Measurements from ENCODE around the gene CLIC3.

Gene CLIC3

DNA sequence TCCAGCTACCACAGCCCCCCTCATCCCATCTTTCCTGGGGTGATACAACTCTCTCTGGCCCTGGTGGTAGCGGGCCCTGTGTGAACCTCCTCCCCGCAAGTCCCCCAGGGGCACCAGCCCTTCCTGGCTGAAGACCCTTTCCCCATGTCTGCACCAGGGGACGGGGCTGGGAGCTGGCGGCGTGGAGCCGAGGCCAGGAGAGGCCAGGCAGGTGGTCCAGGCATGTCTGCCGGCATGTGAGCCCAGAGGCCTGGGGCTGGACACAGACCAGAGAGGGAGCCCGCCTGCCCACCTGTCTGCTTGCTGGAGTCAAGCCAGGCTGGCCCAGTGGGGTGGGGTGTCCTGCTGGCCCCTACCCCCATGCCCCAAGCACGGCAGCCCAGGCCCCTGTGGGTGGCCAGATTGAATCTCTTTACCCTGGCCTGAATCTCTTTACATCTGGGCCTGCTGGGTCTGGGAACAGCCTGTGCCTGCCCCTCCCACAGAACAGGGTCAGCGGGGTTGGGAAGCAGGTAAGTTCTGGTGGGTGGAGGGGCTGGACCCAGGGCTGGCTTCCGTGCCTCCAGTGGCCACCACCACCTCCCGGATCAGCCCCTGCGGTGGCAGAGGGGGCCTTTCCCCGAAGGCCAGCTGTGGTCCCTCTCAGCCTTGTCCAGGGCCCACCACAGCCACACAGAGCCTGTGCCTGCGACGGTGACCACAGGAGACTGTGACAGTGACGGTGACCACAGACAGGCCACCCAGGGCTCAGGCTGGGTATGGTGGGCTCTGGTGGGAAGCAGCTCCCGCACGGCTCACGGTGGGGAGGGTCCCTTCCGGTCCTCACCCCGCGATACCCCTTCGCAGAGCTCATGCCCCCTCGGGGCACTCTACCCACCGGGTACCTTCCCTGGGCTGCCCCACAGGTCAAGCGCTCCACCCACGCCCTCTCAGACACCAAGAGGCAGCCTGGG, 37.2 kb downstream of the CLIC3 start:
- no peaks in the 10 kb centered on the region for H3K27me3 Mint-ChIP-seq (ENCODE audit: low read depth)
- H3K4me1 Mint-ChIP-seq (ENCODE audit: low read depth), result peaks cover 8% of the 10 kb centered on the region
- no peak overlapping the region for H3K27ac Mint-ChIP-seq
- DNase-seq (ENCODE audit: low spot score), result no peak
- H3K36me3 Mint-ChIP-seq (ENCODE audit: low read depth), result no peaks in the 10 kb centered on the region
- peaks cover 9% of the 10 kb centered on the region for H3K9me3 Mint-ChIP-seq
- no peak overlapping the region for H3K4me3 Mint-ChIP-seq

DNA sequence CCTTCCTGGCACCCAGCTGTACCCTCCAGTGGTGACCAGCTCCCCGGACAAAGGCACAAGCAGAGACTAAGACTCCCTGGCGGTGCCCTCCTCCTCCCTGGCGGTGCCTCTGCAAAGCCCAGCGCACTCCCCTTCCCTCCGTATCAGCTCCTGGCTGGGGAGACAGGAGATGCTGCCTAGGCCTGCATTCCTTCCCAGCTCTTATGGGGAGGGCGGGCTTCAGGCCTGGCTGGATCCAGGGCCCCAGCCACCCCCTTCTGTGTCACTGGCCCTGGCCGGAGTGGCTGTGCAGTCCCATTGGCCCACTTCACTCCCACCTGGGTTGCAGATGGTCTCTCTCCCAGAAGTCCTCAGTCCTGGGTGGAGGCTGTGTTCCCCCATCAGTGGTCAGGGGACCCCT, 37.9 kb downstream of the CLIC3 start:
- H3K36me3 Mint-ChIP-seq (ENCODE audit: low read depth), result no peaks in the 10 kb centered on the region
- no peak overlapping the region for H3K4me3 Mint-ChIP-seq
- H3K27me3 Mint-ChIP-seq (ENCODE audit: low read depth), result no peaks in the 10 kb centered on the region
- H3K27ac Mint-ChIP-seq, result no peak overlapping the region
- DNase-seq (ENCODE audit: low spot score), result no peak
- H3K9me3 Mint-ChIP-seq, result peaks cover 9% of the 10 kb centered on the region
- peaks cover 8% of the 10 kb centered on the region for H3K4me1 Mint-ChIP-seq (ENCODE audit: low read depth)

- Mint-ChIP-seq H3K36me3 (ENCODE audit: low read depth) (no peaks in the 10 kb centered on the region), H3K27me3 (ENCODE audit: low read depth) (no peaks in the 10 kb centered on the region), H3K9me3 (peaks cover 9% of the 10 kb centered on the region), H3K27ac (no peak overlapping the region), H3K4me1 (ENCODE audit: low read depth) (peaks cover 7% of the 10 kb centered on the region), H3K4me3 (no peak overlapping the region)
- no peak for DNase-seq (ENCODE audit: low spot score)
Observed at GRCh38 chr9:136957901-136958300, 38.5 kb downstream of the CLIC3 start.

DNA sequence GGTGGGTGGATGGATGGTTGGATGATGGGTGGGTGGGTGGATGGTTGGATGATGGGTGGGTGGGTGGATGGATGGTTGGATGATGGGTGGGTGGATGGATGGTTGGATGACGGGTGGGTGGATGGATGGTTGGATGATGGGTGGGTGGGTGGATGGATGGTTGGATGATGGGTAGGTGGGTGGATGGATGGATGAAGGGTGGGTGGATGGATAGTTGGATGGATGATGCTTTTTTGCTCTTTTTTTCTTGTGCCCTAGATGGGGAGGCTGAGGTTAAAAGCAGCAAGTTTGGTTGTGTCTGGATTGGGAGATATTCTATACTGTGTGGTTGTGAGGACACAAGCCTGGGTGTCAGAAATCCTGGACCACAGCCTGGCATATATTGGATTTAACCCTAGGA, 38.9 kb downstream of the CLIC3 start:
- no peak overlapping the region for H3K27ac Mint-ChIP-seq
- H3K36me3 Mint-ChIP-seq (ENCODE audit: low read depth), result no peaks in the 10 kb centered on the region
- no peak overlapping the region for H3K4me3 Mint-ChIP-seq
- peaks cover 5% of the 10 kb centered on the region for H3K4me1 Mint-ChIP-seq (ENCODE audit: low read depth)
- no peaks in the 10 kb centered on the region for H3K27me3 Mint-ChIP-seq (ENCODE audit: low read depth)
- H3K9me3 Mint-ChIP-seq, result peaks cover 9% of the 10 kb centered on the region
- DNase-seq (ENCODE audit: low spot score), result no peak

DNA sequence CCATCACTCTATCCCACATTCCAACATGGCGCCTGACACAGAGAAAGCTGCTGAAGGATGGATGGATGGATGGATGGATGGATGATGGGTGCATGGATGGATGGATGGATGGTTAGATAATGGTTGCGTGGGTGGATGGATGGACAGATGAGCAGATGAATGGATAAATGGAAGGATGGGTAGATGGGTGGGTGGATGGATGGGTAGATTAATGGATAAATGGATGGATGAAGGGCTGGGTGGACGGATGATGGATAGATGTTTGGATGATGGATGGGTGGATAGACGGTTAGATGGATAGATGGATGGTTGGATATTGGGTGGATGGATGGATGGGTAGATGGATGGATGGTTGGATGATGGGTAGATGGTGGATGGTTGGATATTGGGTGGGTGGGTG, 39.8 kb downstream of the CLIC3 start:
- peaks cover 9% of the 10 kb centered on the region for H3K9me3 Mint-ChIP-seq

GRCh38 chr9:136955943-136956335, 40.4 kb downstream of the CLIC3 start:
- no peak overlapping the region for H3K27ac Mint-ChIP-seq
- peaks cover 2% of the 10 kb centered on the region for H3K4me1 Mint-ChIP-seq (ENCODE audit: low read depth)
- H3K4me3 Mint-ChIP-seq, result no peak overlapping the region
- no peak for DNase-seq (ENCODE audit: low spot score)
- peaks cover 9% of the 10 kb centered on the region for H3K9me3 Mint-ChIP-seq
- H3K36me3 Mint-ChIP-seq (ENCODE audit: low read depth), result no peaks in the 10 kb centered on the region
- no peaks in the 10 kb centered on the region for H3K27me3 Mint-ChIP-seq (ENCODE audit: low read depth)

More for the DNA sequence above, 39.8 kb downstream of the CLIC3 start:
- Mint-ChIP-seq H3K4me3 (no peak overlapping the region), H3K4me1 (ENCODE audit: low read depth) (peaks cover 2% of the 10 kb centered on the region), H3K27ac (no peak overlapping the region), H3K27me3 (ENCODE audit: low read depth) (no peaks in the 10 kb centered on the region), H3K36me3 (ENCODE audit: low read depth) (no peaks in the 10 kb centered on the region)
- DNase-seq (ENCODE audit: low spot score), result no peak

GRCh38 chr9:136955202-136955942, 41.0 kb downstream of the CLIC3 start:
- no peaks in the 10 kb centered on the region for H3K36me3 Mint-ChIP-seq (ENCODE audit: low read depth)

GRCh38 chr9:136954270-136955083, 41.9 kb downstream of the CLIC3 start:
- Mint-ChIP-seq H3K9me3 (peaks cover 9% of the 10 kb centered on the region), H3K4me3 (no peak overlapping the region), H3K4me1 (ENCODE audit: low read depth) (no peaks in the 10 kb centered on the region), H3K27me3 (ENCODE audit: low read depth) (no peaks in the 10 kb centered on the region), H3K27ac (no peak overlapping the region), H3K36me3 (ENCODE audit: low read depth) (no peaks in the 10 kb centered on the region)
- DNase-seq (ENCODE audit: low spot score), result no peak

More at GRCh38 chr9:136955202-136955942, 41.0 kb downstream of the CLIC3 start:
- H3K9me3 Mint-ChIP-seq, result peaks cover 9% of the 10 kb centered on the region
- no peak overlapping the region for H3K27ac Mint-ChIP-seq
- no peak overlapping the region for H3K4me3 Mint-ChIP-seq
- H3K27me3 Mint-ChIP-seq (ENCODE audit: low read depth), result no peaks in the 10 kb centered on the region
- peaks cover 2% of the 10 kb centered on the region for H3K4me1 Mint-ChIP-seq (ENCODE audit: low read depth)
- no peak for DNase-seq (ENCODE audit: low spot score)

DNA sequence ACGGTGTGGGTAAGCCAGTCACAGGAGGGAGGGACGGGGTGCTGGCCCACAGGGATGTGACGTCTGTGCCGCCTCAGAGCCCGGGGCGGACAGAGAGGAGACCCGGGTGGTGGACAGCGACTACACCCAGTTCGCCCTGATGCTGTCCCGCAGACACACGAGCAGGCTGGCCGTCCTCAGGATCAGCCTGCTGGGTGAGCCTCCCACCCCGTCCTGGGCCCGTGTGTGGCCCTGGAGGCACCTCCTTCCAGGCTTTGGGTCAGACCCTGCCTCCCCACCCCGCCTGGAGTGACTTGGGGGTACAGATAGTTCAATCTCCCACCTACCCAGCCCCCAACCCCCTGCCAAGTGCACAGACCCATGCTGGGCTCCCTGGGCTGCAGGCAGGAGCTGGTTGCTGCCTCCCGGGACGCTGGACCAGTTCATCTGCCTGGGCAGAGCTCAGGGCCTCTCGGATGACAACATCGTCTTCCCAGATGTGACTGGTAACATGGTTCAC, 42.5 kb downstream of the CLIC3 start:
- no peak overlapping the region for H3K4me3 Mint-ChIP-seq
- DNase-seq (ENCODE audit: low spot score), result no peak
- no peaks in the 10 kb centered on the region for H3K27me3 Mint-ChIP-seq (ENCODE audit: low read depth)
- no peaks in the 10 kb centered on the region for H3K36me3 Mint-ChIP-seq (ENCODE audit: low read depth)
- H3K4me1 Mint-ChIP-seq (ENCODE audit: low read depth), result no peaks in the 10 kb centered on the region
- H3K27ac Mint-ChIP-seq, result no peak overlapping the region
- H3K9me3 Mint-ChIP-seq, result peaks cover 9% of the 10 kb centered on the region

- no peaks in the 10 kb centered on the region for H3K4me1 Mint-ChIP-seq (ENCODE audit: low read depth)
- no peak overlapping the region for H3K4me3 Mint-ChIP-seq
- H3K9me3 Mint-ChIP-seq, result peaks cover 9% of the 10 kb centered on the region
- H3K27ac Mint-ChIP-seq, result no peak overlapping the region
- H3K36me3 Mint-ChIP-seq (ENCODE audit: low read depth), result no peaks in the 10 kb centered on the region
- DNase-seq (ENCODE audit: low spot score), result no peak
- no peaks in the 10 kb centered on the region for H3K27me3 Mint-ChIP-seq (ENCODE audit: low read depth)
Observed at GRCh38 chr9:136952876-136953770, 43.2 kb downstream of the CLIC3 start.

DNA sequence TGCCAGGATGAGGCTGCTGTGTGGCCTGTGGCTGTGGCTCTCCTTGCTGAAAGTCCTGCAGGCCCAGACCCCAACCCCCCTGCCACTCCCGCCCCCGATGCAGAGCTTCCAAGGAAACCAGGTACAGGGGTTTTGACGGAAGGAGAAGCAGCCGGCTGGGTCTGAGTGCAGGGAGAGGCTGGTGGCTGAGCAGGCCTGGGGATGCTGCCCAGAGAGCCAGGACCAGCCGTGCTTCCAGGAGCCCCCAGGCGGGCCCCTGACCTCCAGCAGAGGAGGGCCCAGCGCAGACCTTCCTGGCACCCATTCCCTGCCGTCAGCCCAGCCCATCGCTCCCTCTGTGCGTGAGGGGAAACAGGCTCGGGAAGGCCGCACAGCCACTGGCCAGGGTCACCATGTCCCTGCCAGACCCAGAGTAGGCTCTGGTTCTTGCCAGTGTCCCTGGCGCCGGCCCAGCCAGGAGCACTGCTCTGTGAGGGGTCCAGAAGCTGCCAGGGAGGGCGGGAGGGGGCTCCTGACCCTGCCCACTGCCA, 44.0 kb downstream of the CLIC3 start:
- Mint-ChIP-seq H3K27ac (no peak overlapping the region), H3K27me3 (ENCODE audit: low read depth) (no peaks in the 10 kb centered on the region), H3K4me1 (ENCODE audit: low read depth) (no peaks in the 10 kb centered on the region), H3K36me3 (ENCODE audit: low read depth) (no peaks in the 10 kb centered on the region), H3K4me3 (no peak overlapping the region), H3K9me3 (peaks cover 9% of the 10 kb centered on the region)
- no peak for DNase-seq (ENCODE audit: low spot score)

- Mint-ChIP-seq H3K27me3 (ENCODE audit: low read depth) (no peaks in the 10 kb centered on the region), H3K36me3 (ENCODE audit: low read depth) (no peaks in the 10 kb centered on the region), H3K4me1 (ENCODE audit: low read depth) (no peaks in the 10 kb centered on the region), H3K4me3 (no peak within 1 kb of the TSS), H3K27ac (no peak within 1 kb of the TSS), H3K9me3 (peaks cover 7% of the 10 kb centered on the region)
- no peak for DNase-seq (ENCODE audit: low spot score)
Observed at GRCh38 chr9:136951541-136952320, 44.6 kb downstream of the CLIC3 start, which contains the start of gene LCN12. Gene LCN12 (plus strand): TSS chr9:136952273. CDS start chr9:136952328, 55 bp downstream.
